B cell (primary cell): ENCODE measurements around the gene MYH11. TPM values are rescaled to one million over a fixed set of nuclear protein-coding genes. Genes with fewer than 3 reads are reported as not detected.

Experiments used
- ATAC-seq: fragments of 200-7000 bp; cut with Tn5 transposase; one replicate; pipeline ENCODE4 v1.10.0; 2021; ENCODE audit warnings: low read depth, mild to moderate bottlenecking, moderate number of reproducible peaks, moderate library complexity
- CTCF ChIA-PET: fragments of 350-600 bp; sonication (Branson Sonifier 250); formaldehyde crosslinking; loops from one replicate; lab custom pipeline; 2021; ENCODE audit warnings: antibody characterized with exemption, inconsistent platforms; lab: Charles Lee
- POLR2A ChIA-PET: fragments of 350-600 bp; sonication (Branson Sonifier 250); formaldehyde crosslinking; loops from one replicate; lab custom pipeline; 2021; ENCODE audit warnings: antibody characterized with exemption; lab: Charles Lee
- DNase-seq: peaks from one replicate; pipeline ENCODE4 v3.0.0; 2013
- H2AFZ ChIP-seq: 2 replicates; pipeline ENCODE4 v1.6.1; 2012; ENCODE audit warnings: mild to moderate bottlenecking, low read depth, low read length; ENCODE audit not compliant: insufficient read depth, poor library complexity, severe bottlenecking
- H3K27ac ChIP-seq, 2 donors: 1 replicate in 1 of 2; 2 replicates in 1 of 2; pipeline ENCODE4 v1.5.1; 2012 to 2013; ENCODE audit warnings: low read length in 2 of 2, mild to moderate bottlenecking in 2 of 2, moderate library complexity in 1 of 2
- H3K27me3 ChIP-seq, 4 experiments: fragments of 200-600 bp in 1 of 4; sonication (generic) in 1 of 4; replicated peaks in 1 of 4; 1 replicate in 2 of 4; 2 replicates in 2 of 4; pipeline versions ENCODE4 v1.6.1 to v1.7.0; 2013 to 2016; ENCODE audit warnings: low read length in 3 of 4, mild to moderate bottlenecking in 2 of 4, mixed read lengths in 1 of 4, moderate library complexity in 1 of 4; ENCODE audit not compliant: insufficient read depth in 4 of 4, control insufficient read depth in 3 of 4; ENCODE audit errors: control extremely low read depth in 1 of 4
- H3K36me3 ChIP-seq, 2 experiments: replicated peaks in 1 of 2; 1 replicate in 1 of 2; 2 replicates in 1 of 2; pipeline versions ENCODE4 v1.6.1 to v1.7.1; 2013; ENCODE audit warnings: low read length in 1 of 2; ENCODE audit not compliant: insufficient read depth in 2 of 2, control insufficient read depth in 1 of 2; ENCODE audit errors: control extremely low read depth in 1 of 2, extremely low read depth in 1 of 2
- H3K4me1 ChIP-seq, 2 donors: fragments of 200-600 bp in 1 of 2; sonication (generic) in 1 of 2; 1 replicate in 1 of 2; 2 replicates in 1 of 2; pipeline versions ENCODE4 v1.5.1 to v1.6.1; 2013 to 2017; ENCODE audit warnings: low read length in 2 of 2; ENCODE audit not compliant: control insufficient read depth in 2 of 2, insufficient read depth in 2 of 2
- H3K4me2 ChIP-seq: replicated peaks from 2 replicates; pipeline ENCODE3; 2012; ENCODE audit warnings: mild to moderate bottlenecking, low read depth, low read length; ENCODE audit not compliant: poor library complexity, severe bottlenecking
- H3K4me3 ChIP-seq, 5 experiments: fragments of 200-600 bp in 1 of 5; sonication (generic) in 1 of 5; 1 replicate in 3 of 5; 2 replicates in 2 of 5; pipeline versions ENCODE4 v1.5.1 to v1.7.0; 2011 to 2016; ENCODE audit warnings: low read length in 4 of 5, mild to moderate bottlenecking in 4 of 5, low read depth in 2 of 5, control low read depth in 1 of 5, moderate library complexity in 1 of 5; ENCODE audit not compliant: insufficient read depth in 1 of 5; ENCODE audit errors: control extremely low read depth in 1 of 5, extremely low read depth in 1 of 5
- H3K79me2 ChIP-seq: fragments of 200-600 bp; sonication (generic); one replicate; pipeline ENCODE4 v1.6.0; 2016; ENCODE audit warnings: low read length; ENCODE audit not compliant: control insufficient read depth, insufficient read depth
- H3K9ac ChIP-seq: fragments of 200-600 bp; sonication (generic); 2 replicates; pipeline ENCODE4 v1.6.1; 2017; ENCODE audit warnings: mild to moderate bottlenecking, low read length, moderate library complexity
- H3K9me3 ChIP-seq, 3 donors: one replicate each; pipeline versions ENCODE4 v1.6.1 to v1.7.1; 2013; ENCODE audit warnings: low read length in 2 of 3; ENCODE audit not compliant: control insufficient read depth in 2 of 3, insufficient read depth in 1 of 3; ENCODE audit errors: control extremely low read depth in 1 of 3
- H4K20me1 ChIP-seq: 2 replicates; pipeline ENCODE4 v1.6.0; 2012; ENCODE audit warnings: mild to moderate bottlenecking, low read length; ENCODE audit not compliant: insufficient read depth, control insufficient read depth, poor library complexity, severe bottlenecking
- H3K27ac Mint-ChIP-seq: one replicate; pipeline ENCODE4 v1.8.0; 2021; ENCODE audit warnings: mixed read lengths
- H3K27me3 Mint-ChIP-seq: one replicate; pipeline ENCODE4 v1.8.0; 2021; ENCODE audit warnings: mixed read lengths
- H3K4me1 Mint-ChIP-seq: one replicate; pipeline ENCODE4 v1.8.0; 2021; ENCODE audit warnings: mixed read lengths
- H3K4me3 Mint-ChIP-seq: one replicate; pipeline ENCODE4 v1.8.0; 2021; ENCODE audit warnings: mixed read lengths
- H3K9me3 Mint-ChIP-seq: one replicate; pipeline ENCODE4 v1.8.0; 2022; ENCODE audit warnings: mixed read lengths; ENCODE audit not compliant: insufficient read depth
- CTCF ChIP-seq: fragments of 200-600 bp; IDR thresholded peaks from one replicate; pipeline ENCODE4 v1.8.0; 2022; ENCODE audit warnings: antibody characterized with exemption, mild to moderate bottlenecking
- EZH2 ChIP-seq: IDR thresholded peaks from 2 replicates; pipeline ENCODE4 v1.6.1; 2012; ENCODE audit warnings: borderline replicate concordance, low read depth, mild to moderate bottlenecking, moderate library complexity, low read length; ENCODE audit not compliant: insufficient read depth, poor library complexity, severe bottlenecking
- WGBS: methylation state at CpG from one replicate; pipeline ENCODE4 v1.1.5; 2013; ENCODE audit warnings: missing lambda C conversion rate; ENCODE audit not compliant: insufficient coverage; 5-methylcytosine and 5-hydroxymethylcytosine counted together
- intact Hi-C: fragments of 100-400 bp; cut with micrococcal nuclease; formaldehyde crosslinking; loops from one replicate; pipeline ENCODE4 v1.10.0; 2022
- polyA plus RNA-seq: library from polyadenylated mRNA; depleted of rRNA; stranded (reverse); fragments of >200 nt; gene quantifications from 2 replicates; pipeline ENCODE4 v1.2.3, GENCODE V29; 2012
- total RNA-seq, 2 donors: library from RNA; stranded (reverse); fragments of 120-200 nt in 1 of 2; gene quantifications; 1 replicate in 1 of 2; 2 replicates in 1 of 2; pipeline versions ENCODE4 v1.2.3 to v1.2.4, GENCODE V29; 2013 to 2022

The MYH11 gene
- total and polyA plus RNA-seq, 2 donors (not counting 1 experiment from before 2014, with no cell fraction given), result 0.05 to 0.16 TPM

- POLR2A ChIA-PET, result no interaction called here
- Mint-ChIP-seq H3K4me1 (peaks cover 13% of the 10 kb centered on the region), H3K27ac (no peak overlapping the region), H3K4me3 (no peak overlapping the region), H3K9me3 (no peaks in the 10 kb centered on the region), H3K27me3 (no peaks in the 10 kb centered on the region)
- no peak for TF ChIP-seq CTCF
- no peak for TF ChIP-seq EZH2
- Histone ChIP-seq H3K79me2 (no peaks in the 10 kb centered on the region), H3K4me1 (peaks cover 8 to 16% of the 10 kb centered on the region in 2 donors), H3K27ac (no peak overlapping the region), H3K36me3 (no peaks in the 10 kb centered on the region), H4K20me1 (no peaks in the 10 kb centered on the region), H3K4me3 (no peak overlapping the region), H3K9me3 (no peaks in the 10 kb centered on the region), H2AFZ (no peak overlapping the region), H3K4me2 (no peak overlapping the region), H3K27me3 (no peaks in the 10 kb centered on the region), H3K9ac (no peak overlapping the region)
- ATAC-seq, result no peak
- DNase-seq, result no peak
- 93% methylated on average over 4 of the region's 6 CpGs for WGBS
- CTCF ChIA-PET, result no interaction called here
- intact Hi-C loops, result no loop called here
These were observed 24.6 kb downstream of the MYH11 start for GRCh38 chr16:15832241-15832640.

DNA sequence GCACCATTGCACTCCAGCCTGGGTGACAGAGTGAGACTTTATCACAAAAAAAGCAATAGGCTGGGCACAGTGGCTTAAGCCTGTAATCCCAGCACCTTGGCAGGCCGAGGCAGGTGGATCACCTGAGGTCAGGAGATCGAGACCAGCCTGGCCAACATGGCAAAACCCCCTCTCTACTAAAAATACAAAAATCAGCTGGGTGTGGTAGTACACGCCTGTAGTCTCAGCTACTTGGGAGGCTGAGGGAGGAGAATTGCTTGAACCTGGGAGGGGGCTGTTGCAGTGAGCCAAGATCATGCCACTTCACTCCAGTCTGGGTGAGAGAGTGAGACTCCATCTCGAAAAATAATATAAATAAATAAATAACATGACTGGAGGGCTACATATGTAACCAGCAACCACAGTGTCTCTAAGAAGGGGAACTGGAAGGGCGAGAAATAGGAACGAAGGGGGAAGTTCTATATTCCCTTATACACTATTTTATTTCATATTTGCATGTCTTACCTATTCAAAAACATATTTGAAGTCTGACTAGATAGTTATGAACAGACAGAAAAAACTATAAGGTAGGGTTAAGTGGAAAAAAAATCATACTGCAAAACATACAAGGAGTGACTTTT is 25.9 kb downstream of the MYH11 start:
- H2AFZ ChIP-seq, result no peak overlapping the region
- POLR2A ChIA-PET, result interaction anchor here (0.6 kb wide), 1 partner anchor 223 kb away, joined by 3 read pairs; no protein-coding TSS in a partner anchor

More for the DNA sequence above, 25.9 kb downstream of the MYH11 start:
- Mint-ChIP-seq H3K27ac (no peak overlapping the region), H3K4me3 (no peak overlapping the region), H3K9me3 (no peaks in the 10 kb centered on the region), H3K4me1 (peaks cover 13% of the 10 kb centered on the region), H3K27me3 (no peaks in the 10 kb centered on the region)
- peaks cover 8 to 16% of the 10 kb centered on the region in 2 donors for H3K4me1 ChIP-seq
- DNase-seq (no peak), ATAC-seq (no peak)
- no peak overlapping the region for H3K27ac ChIP-seq
- no peaks in the 10 kb centered on the region for H3K79me2 ChIP-seq
- TF ChIP-seq CTCF, result no peak
- H3K27me3 ChIP-seq, result no peaks in the 10 kb centered on the region
- no peak overlapping the region for H3K9ac ChIP-seq
- CTCF ChIA-PET, result no interaction called here
- no peak overlapping the region for H3K4me3 ChIP-seq
- intact Hi-C loops, result no loop called here
- no peaks in the 10 kb centered on the region for H3K9me3 ChIP-seq
- H3K4me2 ChIP-seq, result peak overlapping the region; percentile 15
- no peaks in the 10 kb centered on the region for H3K36me3 ChIP-seq
- WGBS, result no CpG with 5 or more reads among the region's 6 CpGs
- no peaks in the 10 kb centered on the region for H4K20me1 ChIP-seq
